DMS79 (cell line): ENCODE measurements around the gene RHOXF1.
"Not testable (repeated sequence)": the region's sequence is repeated elsewhere in the genome, so short reads cannot be mapped to it uniquely, and the experiment has no call there.

Experiments used
- DNase-seq: peaks from one replicate; lab custom pipeline; 2025; lab: John Stamatoyannopoulos, UW

RHOXF1 gene

GRCh38 chrX:120085553-120086185, 30.0 kb downstream of the RHOXF1 start:
- not testable (repeated sequence) for DNase-seq

GRCh38 chrX:120077590-120077989, 38.1 kb downstream of the RHOXF1 start, which contains the start of gene RHOXF2B:
RHOXF2B (minus strand) TSS chrX:120077690; CDS start chrX:120077552, 138 bp downstream.
- not testable (repeated sequence) for DNase-seq

- DNase-seq: not testable (repeated sequence)
Observed at GRCh38 chrX:120066169-120066568, 49.5 kb downstream of the RHOXF1 start.
